ENCODE results near the gene ZFP42. TPM values are rescaled to one million over a fixed set of nuclear protein-coding genes. Genes with fewer than 3 reads are reported as not detected.
"Not testable (repeated sequence)": the region's sequence is repeated elsewhere in the genome, so short reads cannot be mapped to it uniquely, and the experiment has no call there.

The ZFP42 gene
- total RNA-seq, 1 experiment from 2014 or later: not detected

DNA sequence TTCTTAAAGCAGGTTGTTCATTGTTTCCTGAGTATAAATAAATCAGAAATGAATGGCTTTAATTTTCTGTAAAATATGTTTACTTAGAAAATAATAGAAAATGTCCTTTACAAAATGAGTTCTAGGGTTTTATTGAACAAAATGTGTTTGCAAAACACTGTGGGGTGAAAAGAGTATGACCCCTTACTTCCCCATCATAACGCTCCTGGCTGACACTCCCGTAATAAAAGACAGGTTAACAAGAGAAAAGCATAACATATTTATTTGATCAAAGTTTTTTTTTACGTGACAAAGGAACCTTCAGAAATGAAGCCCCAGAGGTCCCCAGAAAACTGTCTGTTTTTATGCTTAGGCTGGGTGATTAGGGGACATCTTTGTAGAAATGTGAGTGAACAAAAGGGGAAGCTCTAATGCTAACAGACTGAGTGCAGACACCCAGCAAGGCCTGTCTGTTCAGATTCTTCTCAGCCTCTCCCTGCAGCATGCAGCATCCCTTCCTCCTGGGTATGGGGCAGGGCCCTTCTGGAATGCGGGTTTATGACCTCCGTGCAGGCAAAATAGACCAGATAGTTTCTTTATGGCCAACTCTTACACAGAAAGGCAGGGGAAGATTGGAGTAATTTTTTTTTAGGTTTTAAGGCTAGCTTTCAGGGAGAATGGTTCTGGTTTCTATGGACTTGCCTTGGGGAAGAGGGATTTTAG, 26.1 kb downstream of the ZFP42 start:
- no peak for DNase-seq (ENCODE audit: low read depth)

DNA sequence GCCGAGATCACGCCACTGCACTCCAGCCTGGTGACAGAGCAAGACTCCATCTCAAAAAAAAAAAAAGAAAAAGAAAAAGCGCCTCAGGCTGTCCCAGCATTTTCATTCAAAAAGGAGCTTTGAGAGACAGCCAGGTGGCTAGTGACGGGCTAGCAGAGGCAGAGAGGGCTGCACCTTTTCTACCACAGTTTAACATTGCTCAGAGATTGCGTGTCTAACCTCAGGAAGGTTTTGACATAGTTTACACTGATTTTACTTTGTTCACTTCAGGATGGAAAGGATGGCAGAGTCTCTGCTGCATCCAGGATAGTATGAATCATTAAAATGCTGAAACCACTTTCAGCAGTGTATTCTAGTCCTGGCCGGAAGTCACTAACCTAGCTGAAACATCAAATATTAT, 28.1 kb downstream of the ZFP42 start:
- no peak for DNase-seq (ENCODE audit: low read depth)

- DNase-seq (ENCODE audit: low read depth): no peak
These were observed 29.9 kb downstream of the ZFP42 start for GRCh38 chr4:188025476-188025875.

- DNase-seq (ENCODE audit: low read depth): no peak
These were observed 33.5 kb downstream of the ZFP42 start for GRCh38 chr4:188029114-188029513.

GRCh38 chr4:188030401-188030800, 34.8 kb downstream of the ZFP42 start:
- DNase-seq (ENCODE audit: low read depth): no peak

GRCh38 chr4:188031751-188032150, 36.2 kb downstream of the ZFP42 start:
- no peak for DNase-seq (ENCODE audit: low read depth)

- no peak for DNase-seq (ENCODE audit: low read depth)
These were observed 36.6 kb downstream of the ZFP42 start for GRCh38 chr4:188032170-188032569.

DNA sequence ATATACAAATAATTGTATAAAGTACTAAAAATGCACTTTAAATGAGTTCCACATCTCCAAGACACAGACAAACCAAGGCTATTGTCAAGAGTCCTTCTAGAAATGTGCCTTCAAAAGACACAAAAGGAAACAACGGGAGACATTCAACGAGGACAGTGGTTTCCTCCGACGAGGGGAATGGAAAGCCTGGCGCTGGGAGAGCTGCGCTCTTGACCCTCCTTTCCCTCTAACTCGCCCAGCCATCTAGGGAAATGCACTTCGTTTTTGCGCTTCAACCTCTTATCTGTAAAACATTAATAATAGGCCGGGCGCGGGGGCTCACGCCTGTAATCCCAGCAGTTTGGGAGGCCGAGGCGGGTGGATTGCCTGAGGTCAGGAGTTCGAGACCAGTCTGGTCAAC, 37.0 kb downstream of the ZFP42 start:
- no peak for DNase-seq (ENCODE audit: low read depth)

DNA sequence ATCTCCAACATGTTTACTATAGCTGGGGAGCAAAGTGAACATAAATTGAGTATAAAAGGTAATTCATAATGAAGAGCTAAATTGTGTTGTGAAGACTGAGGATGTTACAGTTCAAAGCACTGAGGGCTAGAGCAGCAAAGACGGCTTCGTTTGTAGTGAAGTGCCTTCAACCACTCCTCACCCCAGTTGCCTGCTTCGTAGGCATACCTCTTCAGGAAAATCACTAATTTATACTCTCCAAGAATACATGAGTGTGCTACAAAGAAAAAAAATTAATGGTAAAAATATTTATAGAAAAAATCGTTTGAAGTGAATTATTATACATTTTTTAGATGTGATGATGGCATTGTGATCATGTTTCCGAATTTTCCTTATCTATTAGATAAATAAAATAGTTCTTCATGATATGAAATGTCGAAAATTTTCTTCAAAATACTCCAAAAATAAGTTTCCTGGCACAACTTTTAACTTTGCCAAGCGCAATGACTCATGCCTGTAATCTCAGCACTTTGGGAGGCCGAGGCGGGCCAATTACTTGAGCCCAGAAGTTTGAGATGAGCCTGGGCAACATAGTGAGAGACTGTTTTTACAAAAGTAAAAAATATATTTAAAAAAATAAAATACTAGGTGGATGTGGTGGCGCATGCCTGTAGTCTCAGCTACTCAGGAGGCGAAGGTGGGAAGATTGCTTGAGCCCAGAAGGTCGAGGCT, 41.6 kb downstream of the ZFP42 start:
- DNase-seq (ENCODE audit: low read depth): peak; percentile 1

DNA sequence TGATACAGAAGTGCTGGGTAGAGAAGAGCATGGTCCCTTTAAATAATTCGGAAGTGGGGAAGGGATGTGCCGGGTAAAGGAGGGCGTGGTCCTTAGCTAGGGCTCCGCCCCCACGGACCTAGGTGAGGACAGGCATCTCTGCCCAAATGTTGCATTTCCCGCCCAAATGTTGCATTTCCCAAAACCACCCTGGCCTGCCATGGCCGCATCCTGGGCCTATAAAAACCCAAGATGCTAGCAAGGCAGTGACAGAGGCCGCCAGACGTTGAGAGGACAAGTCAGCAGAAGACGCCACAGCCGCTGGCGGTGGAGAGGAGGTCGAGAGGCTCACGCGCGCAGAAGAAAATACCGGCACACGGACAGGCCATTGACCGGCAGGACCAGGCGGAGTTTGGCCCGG, 46.1 kb downstream of the ZFP42 start:
- no peak for DNase-seq (ENCODE audit: low read depth)

- no peak for DNase-seq (ENCODE audit: low read depth)
These were observed 46.6 kb downstream of the ZFP42 start for GRCh38 chr4:188042191-188042590.

DNA sequence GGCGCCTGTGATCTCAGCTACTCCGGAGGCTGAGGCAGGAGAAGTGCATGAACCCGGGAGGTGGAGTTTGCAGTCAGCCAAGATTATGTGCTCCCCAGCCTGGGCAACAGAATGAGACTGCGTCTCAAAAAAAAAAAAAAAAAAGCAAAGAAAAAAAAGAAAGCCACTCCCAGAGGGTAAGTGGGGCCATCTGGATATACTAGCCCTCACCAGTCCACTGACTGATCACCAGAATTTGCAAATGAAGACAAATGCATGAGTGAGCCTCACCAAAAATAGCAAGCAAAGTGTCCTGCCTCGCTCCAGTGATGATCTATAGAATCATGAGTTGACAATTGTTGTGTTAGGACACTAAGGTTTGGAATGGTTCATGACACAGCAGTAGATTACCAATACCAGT, 47.6 kb downstream of the ZFP42 start:
- DNase-seq (ENCODE audit: low read depth): no peak

- DNase-seq (ENCODE audit: low read depth): not testable (repeated sequence)
These were observed 49.9 kb downstream of the ZFP42 start for GRCh38 chr4:188045461-188045860.

GRCh38 chr4:188046657-188047056, 51.1 kb downstream of the ZFP42 start:
- DNase-seq (ENCODE audit: low read depth): no peak

- DNase-seq (ENCODE audit: low read depth): no peak
These were observed 57.7 kb downstream of the ZFP42 start for GRCh38 chr4:188053302-188053701.

Other genes with a start within 250 kb of the ZFP42 start
- not detected in 2 replicates for gene TRIML2, start 113.8 kb downstream of the ZFP42 start, total RNA-seq (2014; rRNA removed)
- gene TRIML1, start 143.7 kb downstream of the ZFP42 start, total RNA-seq (2014; rRNA removed): not detected in 2 replicates

Data from LHCN-M2 (cell line).